Neural cell (in vitro differentiated cells): ENCODE results near the gene ZFR.

Experiments used
- CTCF ChIP-seq: fragments of 450-650 bp; IDR thresholded peaks from 2 replicates; pipeline ENCODE4 v1.5.1; 2014; ENCODE audit warnings: antibody characterized with exemption, mild to moderate bottlenecking, moderate library complexity; ENCODE audit not compliant: poor library complexity, severe bottlenecking
- EP300 ChIP-seq: fragments of 450-650 bp; conservative IDR thresholded peaks from 2 replicates; pipeline ENCODE4 v1.6.1; 2014; ENCODE audit warnings: antibody characterized with exemption, mild to moderate bottlenecking, moderate library complexity; ENCODE audit not compliant: poor library complexity, severe bottlenecking
- EZH2 ChIP-seq: fragments of 200-600, 300-800 bp; shearing (Covaris generic), sonication (generic); IDR thresholded peaks from 2 replicates; pipeline ENCODE4 v1.6.1; 2014; ENCODE audit warnings: antibody characterized with exemption, low read length, borderline replicate concordance, mild to moderate bottlenecking; ENCODE audit not compliant: insufficient read depth, poor library complexity, severe bottlenecking
- MXI1 ChIP-seq: fragments of 450-650 bp; conservative IDR thresholded peaks from 2 replicates; pipeline ENCODE4 v1.6.1; 2014; ENCODE audit warnings: antibody characterized with exemption, mild to moderate bottlenecking; ENCODE audit not compliant: poor library complexity, severe bottlenecking
- POLR2AphosphoS5 ChIP-seq: IDR thresholded peaks from 2 replicates; pipeline ENCODE4 v1.6.1; 2012
- RAD21 ChIP-seq: fragments of 450-650 bp; conservative IDR thresholded peaks from 2 replicates; pipeline ENCODE4 v1.6.1; 2014; ENCODE audit warnings: antibody characterized with exemption, mild to moderate bottlenecking, moderate library complexity
- REST ChIP-seq: IDR thresholded peaks from 2 replicates; pipeline ENCODE4 v1.6.1; 2012; ENCODE audit warnings: borderline replicate concordance
- TAF1 ChIP-seq: IDR thresholded peaks from 2 replicates; pipeline ENCODE4 v1.6.1; 2012; ENCODE audit warnings: low read depth

- TF ChIP-seq CTCF, result no peak
- no peak for TF ChIP-seq EP300
- TF ChIP-seq TAF1, result no peak
- no peak for TF ChIP-seq POLR2AphosphoS5
- TF ChIP-seq REST, result no peak
- TF ChIP-seq MXI1, result no peak
- TF ChIP-seq EZH2, result no peak
- TF ChIP-seq RAD21, result no peak
These were observed 124.0 kb downstream of the ZFR start for GRCh38 chr5:32320576-32320975.
